GM12865 (cell line): ENCODE measurements around the gene STRADA.

Experiments used
- DNase-seq: peaks from one replicate; pipeline ENCODE4 v3.0.0; 2010; ENCODE audit warnings: low read depth
- H3K4me3 ChIP-seq: 2 replicates; pipeline ENCODE4 v1.5.1; 2011; ENCODE audit warnings: mild to moderate bottlenecking, low read depth, low read length, control low read depth
- CTCF ChIP-seq: IDR thresholded peaks from 2 replicates; pipeline ENCODE4 v1.5.1; 2011; ENCODE audit warnings: low read length, control low read depth, low read depth, inconsistent platforms; ENCODE audit not compliant: insufficient read depth; ENCODE audit errors: missing control alignments

STRADA gene

GRCh38 chr17:63780928-63781327 is 39.3 kb upstream of the STRADA start:
- H3K4me3 ChIP-seq, result no peak overlapping the region
- no peak for TF ChIP-seq CTCF

GRCh38 chr17:63780507-63780906 is 38.9 kb upstream of the STRADA start:
- no peak for TF ChIP-seq CTCF
- DNase-seq, result no peak
- H3K4me3 ChIP-seq, result no peak overlapping the region

More at GRCh38 chr17:63780928-63781327, 39.3 kb upstream of the STRADA start:
- no peak for DNase-seq

DNA sequence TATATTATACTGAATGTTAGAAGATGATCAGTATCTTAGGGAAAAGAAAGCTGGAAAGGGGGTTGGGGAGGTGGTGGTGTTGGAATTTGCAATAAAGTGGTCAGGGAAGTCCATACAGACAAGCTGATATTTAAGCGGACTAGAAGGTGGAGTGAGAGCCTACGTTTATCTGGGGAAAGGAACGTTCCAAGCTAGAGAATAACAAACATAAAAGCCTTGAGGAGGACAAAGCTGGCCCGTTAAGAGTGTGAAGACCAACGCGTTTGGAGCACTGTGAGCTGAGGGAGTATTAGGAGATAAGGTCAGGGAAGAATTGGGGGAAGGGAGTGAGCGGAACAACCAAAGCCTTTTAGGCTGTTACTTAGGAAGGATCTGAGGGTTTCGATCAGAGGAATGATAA is 33.8 kb upstream of the STRADA start:
- TF ChIP-seq CTCF, result no peak
- no peak for DNase-seq
- peak overlapping the region; percentile 98 for H3K4me3 ChIP-seq

DNA sequence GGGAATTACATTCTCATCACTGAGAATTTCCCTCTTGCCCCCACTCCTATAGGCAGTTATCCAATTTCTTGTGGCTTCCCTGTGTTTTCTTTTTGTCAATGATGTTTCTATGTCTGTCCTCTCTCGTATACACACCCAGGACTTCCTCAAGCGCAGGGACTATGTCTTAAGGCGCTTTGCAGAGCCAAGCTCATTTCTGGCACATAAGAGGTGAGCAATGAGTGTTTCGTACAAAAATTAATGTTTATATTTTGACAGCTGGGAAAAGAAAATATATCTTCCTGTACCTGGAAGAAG is 33.3 kb upstream of the STRADA start:
- peak; percentile 32 for DNase-seq
- TF ChIP-seq CTCF, result no peak

DNA sequence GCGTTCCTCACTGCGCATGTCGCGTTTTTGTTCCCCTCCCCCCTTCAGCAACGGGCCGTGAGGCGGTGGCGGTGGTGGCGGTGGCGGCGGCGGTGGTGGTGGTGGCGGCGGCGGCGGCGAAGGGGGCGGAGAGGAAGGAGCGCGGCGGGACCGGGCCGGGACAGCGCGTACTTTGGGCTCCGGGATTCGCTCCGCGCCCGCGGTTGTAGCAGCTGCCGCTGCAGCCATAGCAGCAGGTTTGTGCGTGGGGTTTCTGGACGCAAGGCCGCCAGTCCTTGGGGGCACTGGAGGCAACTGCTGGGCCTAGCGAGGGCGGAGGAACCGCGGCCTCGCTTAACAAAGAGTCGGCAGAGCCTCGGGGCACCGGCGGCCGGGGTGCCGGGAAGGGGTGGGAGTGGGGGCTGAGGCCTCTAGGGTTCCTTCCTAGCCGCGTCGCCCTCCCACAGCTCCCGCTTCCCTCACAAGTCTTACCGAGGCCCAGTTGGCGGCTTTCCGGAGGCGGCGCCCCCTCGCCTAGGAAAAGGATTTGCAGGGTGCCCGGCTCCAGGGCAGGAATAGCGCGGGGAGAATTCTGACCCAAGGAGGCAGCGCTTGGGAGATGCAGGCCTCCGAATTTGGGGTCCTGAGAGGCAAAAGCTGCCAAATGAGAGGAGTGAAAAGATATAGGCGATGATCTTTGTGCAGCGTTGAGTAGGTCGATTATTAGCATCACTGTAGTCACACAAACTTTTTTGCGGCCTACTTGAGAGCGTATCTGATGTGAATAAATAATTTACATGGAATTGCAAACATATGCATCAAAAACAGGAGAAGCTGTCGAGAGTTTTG is 32.8 kb upstream of the STRADA start, which contains the start of gene DDX42:
DDX42 (plus strand) TSS at position 30 of the 828 bp plus-strand sequence. CDS start 12,880 bp downstream, outside the sequence.
- no peak for DNase-seq
- TF ChIP-seq CTCF, result no peak
- peak within 1 kb of the TSS; percentile 98 for H3K4me3 ChIP-seq

More for the DNA sequence above, 33.3 kb upstream of the STRADA start:
- peak overlapping the region; percentile 98 for H3K4me3 ChIP-seq

GRCh38 chr17:63773272-63774140 is 31.9 kb upstream of the STRADA start, which contains the start of gene CCDC47:
TSS of gene CCDC47 (minus strand) at chr17:63773597. CDS start at chr17:63766175, 7,422 bp downstream.
- peak; percentile 99 for DNase-seq
- H3K4me3 ChIP-seq, result peak within 1 kb of the TSS; percentile 98
- TF ChIP-seq CTCF, result no peak
